ENCODE data around the gene ZNF462. TPM values are rescaled to one million over a fixed set of nuclear protein-coding genes. Genes with fewer than 3 reads are reported as not detected.

Gene ZNF462
- total and polyA plus RNA-seq, 2 of the 4 experiments (the other 2 are of a cell fraction): 6.1 to 18.8 TPM

GRCh38 chr9:107049803-107050184, 186.8 kb downstream of the ZNF462 start:
- no peak overlapping the region for H3K4me2 ChIP-seq (ENCODE audit: low read depth, low read length)

More at GRCh38 chr9:107049803-107050184, 186.8 kb downstream of the ZNF462 start:
- H3K18ac ChIP-seq (ENCODE audit: low read depth, low read length): no peak overlapping the region
- no peak overlapping the region for H2AK9ac ChIP-seq (replicated peaks; ENCODE audit: low read depth, low read length, poor library complexity)
- no peak overlapping the region for H4K5ac ChIP-seq (ENCODE audit: low read depth, low read length)
- DNase-seq: no peak
- ChIA-PET POLR2A (ENCODE audit: unreplicated experiment) (no interaction called here), CTCF (no interaction called here)
- no peaks in the 10 kb centered on the region for H3K79me1 ChIP-seq (ENCODE audit: low read depth in 1 of 2, low read length in 2 of 2)
- H3K36me3 ChIP-seq (ENCODE audit: control insufficient read depth, insufficient read depth, low read length): no peaks in the 10 kb centered on the region
- H3K27me3 ChIP-seq (ENCODE audit: control insufficient read depth, insufficient read depth, low read length): peaks cover 12% of the 10 kb centered on the region
- dilution Hi-C loops (cut with HindIII; ENCODE audit: low sequenced_read_pairs, unreplicated experiment): no loop called here
- no peaks in the 10 kb centered on the region for H3K9me1 ChIP-seq (ENCODE audit: insufficient read depth, low read length)
- BruUV-seq (replicated peaks): no TSS peak
- H2AK5ac ChIP-seq (ENCODE audit: low read depth, low read length): no peak overlapping the region
- no peak overlapping the region for H3K4me3 ChIP-seq (ENCODE audit: insufficient read depth, low read depth, low read length)
- no peak overlapping the region for H2BK5ac ChIP-seq (ENCODE audit: low read depth, low read length, poor library complexity, severe bottlenecking)
- no peak overlapping the region for H4K91ac ChIP-seq (ENCODE audit: insufficient read depth, low read depth, low read length)
- no peak overlapping the region for H2BK20ac ChIP-seq (ENCODE audit: low read depth, low read length)
- H3K27ac ChIP-seq (ENCODE audit: insufficient read depth, low read length): no peak overlapping the region
- H3K4ac ChIP-seq (ENCODE audit: low read depth, low read length): no peak overlapping the region
- H3K23ac ChIP-seq (ENCODE audit: low read depth, low read length): no peak overlapping the region
- TF ChIP-seq RFX5 (IDR thresholded peaks at IDR 0.05; ENCODE audit: low read depth, low read length): no peak
- no peak for TF ChIP-seq FOS (IDR thresholded peaks at IDR 0.05; ENCODE audit: low read depth, low read length)
- TF ChIP-seq ELK1 (IDR thresholded peaks at IDR 0.05; ENCODE audit: borderline replicate concordance, low read depth, low read length): no peak
- no peak for TF ChIP-seq RCOR1 (IDR thresholded peaks at IDR 0.05; ENCODE audit: insufficient replicate concordance, low read length)
- no peak for TF ChIP-seq SMC3 (IDR thresholded peaks at IDR 0.05; ENCODE audit: low read depth, low read length)
- TF ChIP-seq POLR2A (IDR thresholded peaks at IDR 0.05; ENCODE audit: low read depth, low read length): no peak
- TF ChIP-seq, protein P1, sequence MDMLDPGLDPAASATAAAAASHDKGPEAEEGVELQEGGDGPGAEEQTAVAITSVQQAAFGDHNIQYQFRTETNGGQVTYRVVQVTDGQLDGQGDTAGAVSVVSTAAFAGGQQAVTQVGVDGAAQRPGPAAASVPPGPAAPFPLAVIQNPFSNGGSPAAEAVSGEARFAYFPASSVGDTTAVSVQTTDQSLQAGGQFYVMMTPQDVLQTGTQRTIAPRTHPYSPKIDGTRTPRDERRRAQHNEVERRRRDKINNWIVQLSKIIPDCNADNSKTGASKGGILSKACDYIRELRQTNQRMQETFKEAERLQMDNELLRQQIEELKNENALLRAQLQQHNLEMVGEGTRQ (IDR thresholded peaks at IDR 0.05; ENCODE audit: low read depth, low read length): no peak
- no peak for TF ChIP-seq RAD21 (IDR thresholded peaks at IDR 0.05; ENCODE audit: low read length)
- no peak for TF ChIP-seq MAFK (IDR thresholded peaks at IDR 0.05; ENCODE audit: low read depth, low read length)
- no peak for TF ChIP-seq NFE2L2 (IDR thresholded peaks at IDR 0.05; ENCODE audit: low read depth, low read length)
- TF ChIP-seq CHD1 (IDR thresholded peaks at IDR 0.05; ENCODE audit: low read depth, low read length): no peak
- TF ChIP-seq MAZ (IDR thresholded peaks at IDR 0.05; ENCODE audit: borderline replicate concordance, low read depth, low read length): no peak
- TF ChIP-seq CTCF (conservative IDR thresholded peaks at IDR 0.05; ENCODE audit: low read depth, low read length): no peak
- TF ChIP-seq MXI1 (IDR thresholded peaks at IDR 0.05; ENCODE audit: borderline replicate concordance, low read depth, low read length): no peak
- intact Hi-C loops (cut with micrococcal nuclease): no loop called here
- no CpG with 5 or more reads among the region's 2 CpGs for WGBS, 2 experiments (ENCODE audit: extremely low coverage in 2 of 2, insufficient read length in 1 of 2)
- no peak overlapping the region for H3K14ac ChIP-seq (replicated peaks; ENCODE audit: low read depth, low read length)
- no peaks in the 10 kb centered on the region for H4K20me1 ChIP-seq (ENCODE audit: insufficient read depth, low read length)
- H4K8ac ChIP-seq (ENCODE audit: low read depth in 2 of 2, low read length in 2 of 2): no peak overlapping the region
- no peak overlapping the region for H3K9ac ChIP-seq (ENCODE audit: low read depth, low read length)
- no peak overlapping the region for H2BK120ac ChIP-seq (ENCODE audit: low read depth, low read length)
- H3K9me3 ChIP-seq (ENCODE audit: control insufficient read depth, insufficient read depth, low read length): no peaks in the 10 kb centered on the region
- no peak overlapping the region for H2AFZ ChIP-seq (replicated peaks; ENCODE audit: low read length, poor library complexity)
- no peak for ATAC-seq (ENCODE audit: low read depth)
- H2BK15ac ChIP-seq (ENCODE audit: low read depth, low read length): no peak overlapping the region
- H3K56ac ChIP-seq (ENCODE audit: extremely low read depth, insufficient read depth, low read length): no peak overlapping the region
- H3K4me1 ChIP-seq (ENCODE audit: control insufficient read depth, insufficient read depth, low read length): no peaks in the 10 kb centered on the region
- in situ Hi-C loops (cut with MboI; ENCODE audit: low sequenced_read_pairs): no loop called here
